Gastroesophageal sphincter (tissue), 4 donors: Measurements from ENCODE around the gene RPP21. TPM values are rescaled to one million over a fixed set of nuclear protein-coding genes. Genes with fewer than 3 reads are reported as not detected.

ENCODE experiments used
- ATAC-seq: fragments of 150-250 bp; one replicate; pipeline ENCODE4 v1.9.1; 2016; ENCODE audit warnings: mild to moderate bottlenecking, moderate library complexity
- H3K27ac ChIP-seq, 4 donors: fragments of 200-600 bp; sonication (generic) in 3 of 4; 1 replicate in 3 of 4; 2 replicates in 1 of 4; pipeline ENCODE4 v1.5.1; 2016 to 2019
- H3K27me3 ChIP-seq: fragments of 200-600 bp; sonication (generic); one replicate; pipeline ENCODE4 v1.5.1; 2019
- H3K36me3 ChIP-seq, 2 donors: fragments of 200-600 bp; sonication (generic); one replicate each; pipeline ENCODE4 v1.5.1; 2019; ENCODE audit warnings: control low read depth in 1 of 2
- H3K4me1 ChIP-seq, 3 donors: fragments of 200-600 bp; sonication (generic); 1 replicate in 2 of 3; 2 replicates in 1 of 3; pipeline ENCODE4 v1.5.1; 2016 to 2019; ENCODE audit warnings: control low read depth in 2 of 3
- H3K4me3 ChIP-seq, 2 donors: fragments of 200-600 bp; sonication (generic); one replicate each; pipeline ENCODE4 v1.5.1; 2019; ENCODE audit warnings: mild to moderate bottlenecking in 1 of 2, moderate library complexity in 1 of 2
- H3K9me3 ChIP-seq, 3 donors: fragments of 200-600 bp; sonication (generic); one replicate each; pipeline ENCODE4 v1.5.1; 2017 to 2019; ENCODE audit warnings: control low read depth in 2 of 3
- CTCF ChIP-seq, 4 experiments: fragments of 200-600 bp in 2 of 4; fragments of 450-650 bp in 2 of 4; sonication (generic) in 1 of 4; IDR thresholded peaks; one replicate each; pipeline ENCODE4 v1.5.1; 2017 to 2019; ENCODE audit warnings: antibody characterized with exemption in 4 of 4, mild to moderate bottlenecking in 2 of 4, moderate library complexity in 2 of 4
- EP300 ChIP-seq: sonication (generic); formaldehyde crosslinking; IDR thresholded peaks from one replicate; pipeline ENCODE4 v1.6.1; 2017; ENCODE audit warnings: antibody characterized with exemption, mild to moderate bottlenecking
- POLR2A ChIP-seq, 2 donors: fragments of 450-650 bp; IDR thresholded peaks; one replicate each; pipeline ENCODE4 v1.6.1; 2017; ENCODE audit warnings: antibody characterized with exemption in 2 of 2, mild to moderate bottlenecking in 2 of 2, moderate library complexity in 1 of 2
- POLR2AphosphoS5 ChIP-seq: sonication (generic); formaldehyde crosslinking; IDR thresholded peaks from one replicate; pipeline ENCODE4 v1.6.1; 2017; ENCODE audit warnings: antibody characterized with exemption
- WGBS, 2 donors: methylation state at CpG; one replicate each; pipeline ENCODE4 v1.1.5; 2018; ENCODE audit warnings: low coverage in 1 of 2; 5-methylcytosine and 5-hydroxymethylcytosine counted together
- total RNA-seq, 4 donors: library from RNA; depleted of rRNA; stranded (reverse); fragments of >200 nt; gene quantifications; one replicate each; pipeline ENCODE4 v1.1.0, GENCODE V29; 2016

The RPP21 gene
- total RNA-seq, 4 donors from 2014 or later = 60.7 to 137 (median 82.2) TPM

- H3K9me3 ChIP-seq = peaks cover 0 to 5% (median 0%) of the 10 kb centered on the region in 3 donors
- ATAC-seq = peak; percentile 93
- WGBS, 2 donors = 1 to 7% methylated on average over 12 to 14 of the region's 40 CpGs
- TF ChIP-seq POLR2AphosphoS5 = no peak
- TF ChIP-seq CTCF (IDR thresholded peaks at IDR 0.05) = peak; percentile 56 to 77 (median 66)
- peak overlapping the region in 3 of 4 donors; percentile 56 to 90 (median 84) for H3K27ac ChIP-seq
- peaks cover 52% of the 10 kb centered on the region for H3K27me3 ChIP-seq
- H3K36me3 ChIP-seq = no peaks in the 10 kb centered on the region
- H3K4me1 ChIP-seq = peaks cover 0 to 12% (median 3%) of the 10 kb centered on the region in 3 donors
- H3K4me3 ChIP-seq = peak overlapping the region; percentile 29 to 46
Measured at GRCh38 chr6:30357678-30358540, 13.0 kb downstream of the RPP21 start.

- ATAC-seq = no peak
- Histone ChIP-seq H3K27me3 (peaks cover 52% of the 10 kb centered on the region), H3K9me3 (peaks cover 0 to 5% (median 0%) of the 10 kb centered on the region in 3 donors), H3K27ac (no peak overlapping the region), H3K4me3 (no peak overlapping the region), H3K4me1 (peaks cover 0 to 12% (median 3%) of the 10 kb centered on the region in 3 donors), H3K36me3 (no peaks in the 10 kb centered on the region)
- no peak for TF ChIP-seq CTCF (IDR thresholded peaks at IDR 0.05)
- TF ChIP-seq POLR2AphosphoS5 = no peak
- TF ChIP-seq POLR2A (IDR thresholded peaks at IDR 0.05) = no peak
- TF ChIP-seq EP300 = no peak
- 72 to 82% methylated on average over 3 to 5 of the region's 5 CpGs for WGBS, 2 donors
Measured at GRCh38 chr6:30359276-30359675, 14.3 kb downstream of the RPP21 start.

GRCh38 chr6:30360139-30360538 is 15.2 kb downstream of the RPP21 start:
- H3K4me1 ChIP-seq = peaks cover 0 to 12% (median 3%) of the 10 kb centered on the region in 3 donors
- TF ChIP-seq EP300 (no peak), CTCF (IDR thresholded peaks at IDR 0.05) (no peak), POLR2A (IDR thresholded peaks at IDR 0.05) (no peak), POLR2AphosphoS5 (no peak)
- H3K27me3 ChIP-seq = peaks cover 52% of the 10 kb centered on the region
- no peak overlapping the region for H3K27ac ChIP-seq
- no peaks in the 10 kb centered on the region for H3K36me3 ChIP-seq
- 34 to 76% methylated on average over 6 to 7 of the region's 13 CpGs for WGBS, 2 donors
- ATAC-seq = no peak
- H3K9me3 ChIP-seq = peaks cover 0 to 5% (median 0%) of the 10 kb centered on the region in 3 donors
- no peak overlapping the region for H3K4me3 ChIP-seq

- TF ChIP-seq POLR2A (IDR thresholded peaks at IDR 0.05) (no peak), POLR2AphosphoS5 (no peak), EP300 (no peak), CTCF (IDR thresholded peaks at IDR 0.05) (no peak)
- Histone ChIP-seq H3K9me3 (peaks cover 0 to 5% (median 0%) of the 10 kb centered on the region in 3 donors), H3K4me3 (no peak overlapping the region), H3K27me3 (peaks cover 58% of the 10 kb centered on the region), H3K27ac (no peak overlapping the region), H3K36me3 (no peaks in the 10 kb centered on the region), H3K4me1 (peaks cover 0 to 12% (median 3%) of the 10 kb centered on the region in 3 donors)
- 74 to 95% methylated on average over 2 of the region's 2 CpGs for WGBS, 2 donors
- ATAC-seq = no peak
Measured at GRCh38 chr6:30361661-30362060, 16.7 kb downstream of the RPP21 start.

GRCh38 chr6:30363459-30363858 is 18.5 kb downstream of the RPP21 start:
- Histone ChIP-seq H3K27ac (no peak overlapping the region), H3K4me1 (no peaks in the 10 kb centered on the region), H3K27me3 (peaks cover 58% of the 10 kb centered on the region), H3K4me3 (no peak overlapping the region), H3K9me3 (peaks cover 0 to 5% (median 0%) of the 10 kb centered on the region in 3 donors), H3K36me3 (no peaks in the 10 kb centered on the region)
- 82% methylated on average over 2 of the region's 2 CpGs; no CpG with 5 or more reads in 1 of the 2 donors for WGBS, 2 donors
- ATAC-seq = no peak
- TF ChIP-seq POLR2AphosphoS5 = no peak
- no peak for TF ChIP-seq POLR2A (IDR thresholded peaks at IDR 0.05)
- no peak for TF ChIP-seq EP300
- no peak for TF ChIP-seq CTCF (IDR thresholded peaks at IDR 0.05)
